ENCODE results near the gene ADRA1B.
"Not testable (repeated sequence)": the region's sequence is repeated elsewhere in the genome, so short reads cannot be mapped to it uniquely, and the experiment has no call there.

Gene ADRA1B

DNA sequence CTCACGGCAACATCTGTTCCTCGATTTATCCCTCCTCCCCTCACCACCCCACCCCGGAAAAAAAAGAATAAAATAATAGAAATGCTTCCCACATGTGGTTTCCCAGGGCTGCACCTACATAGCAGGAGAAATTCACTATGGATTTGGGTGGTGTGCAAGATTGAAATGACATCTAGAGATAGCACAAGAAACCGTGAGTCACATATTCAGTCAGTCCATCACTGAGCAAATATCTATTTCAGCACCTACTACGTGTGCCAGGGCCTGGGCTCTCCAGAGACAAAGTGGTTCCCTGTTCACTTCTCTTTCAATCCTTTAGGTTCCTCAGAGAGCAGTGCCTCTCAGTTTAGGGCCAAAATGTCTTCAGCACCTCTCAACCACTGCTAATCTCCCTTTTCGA, 47.7 kb downstream of the ADRA1B start:
- no peaks in the 10 kb centered on the region for H3K9me3 ChIP-seq (ENCODE audit: insufficient read depth, low read length)
- no peak overlapping the region for H2AFZ ChIP-seq (ENCODE audit: low read depth, low read length, severe bottlenecking)
- H3K36me3 ChIP-seq (ENCODE audit: low read length) = no peaks in the 10 kb centered on the region
- no peaks in the 10 kb centered on the region for H3F3A ChIP-seq (ENCODE audit: insufficient read depth)
- no peaks in the 10 kb centered on the region for H3K79me2 ChIP-seq (ENCODE audit: insufficient read depth, low read length)
- no peak overlapping the region for H3K27ac ChIP-seq (ENCODE audit: low read depth, low read length)
- no peak overlapping the region for H3K4me3 ChIP-seq (ENCODE audit: insufficient read depth, low read length, poor library complexity, severe bottlenecking)
- H3K27me3 ChIP-seq (ENCODE audit: low read length) = no peaks in the 10 kb centered on the region
- no peaks in the 10 kb centered on the region for H3K9me2 ChIP-seq (replicated peaks; ENCODE audit: insufficient read depth, low read length)
- H3K4me2 ChIP-seq (ENCODE audit: low read depth, low read length, poor library complexity, severe bottlenecking) = no peak overlapping the region
- TF ChIP-seq, protein P1, sequence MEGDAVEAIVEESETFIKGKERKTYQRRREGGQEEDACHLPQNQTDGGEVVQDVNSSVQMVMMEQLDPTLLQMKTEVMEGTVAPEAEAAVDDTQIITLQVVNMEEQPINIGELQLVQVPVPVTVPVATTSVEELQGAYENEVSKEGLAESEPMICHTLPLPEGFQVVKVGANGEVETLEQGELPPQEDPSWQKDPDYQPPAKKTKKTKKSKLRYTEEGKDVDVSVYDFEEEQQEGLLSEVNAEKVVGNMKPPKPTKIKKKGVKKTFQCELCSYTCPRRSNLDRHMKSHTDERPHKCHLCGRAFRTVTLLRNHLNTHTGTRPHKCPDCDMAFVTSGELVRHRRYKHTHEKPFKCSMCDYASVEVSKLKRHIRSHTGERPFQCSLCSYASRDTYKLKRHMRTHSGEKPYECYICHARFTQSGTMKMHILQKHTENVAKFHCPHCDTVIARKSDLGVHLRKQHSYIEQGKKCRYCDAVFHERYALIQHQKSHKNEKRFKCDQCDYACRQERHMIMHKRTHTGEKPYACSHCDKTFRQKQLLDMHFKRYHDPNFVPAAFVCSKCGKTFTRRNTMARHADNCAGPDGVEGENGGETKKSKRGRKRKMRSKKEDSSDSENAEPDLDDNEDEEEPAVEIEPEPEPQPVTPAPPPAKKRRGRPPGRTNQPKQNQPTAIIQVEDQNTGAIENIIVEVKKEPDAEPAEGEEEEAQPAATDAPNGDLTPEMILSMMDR (IDR thresholded peaks at IDR 0.05; ENCODE audit: insufficient read depth, low read length, poor library complexity, severe bottlenecking) = no peak
- no peak for TF ChIP-seq EZH2phosphoT487 (conservative IDR thresholded peaks at IDR 0.05; ENCODE audit: low read length)
- H3K9ac ChIP-seq (ENCODE audit: low read length) = no peak overlapping the region
- H4K20me1 ChIP-seq (ENCODE audit: low read depth, low read length) = no peaks in the 10 kb centered on the region

DNA sequence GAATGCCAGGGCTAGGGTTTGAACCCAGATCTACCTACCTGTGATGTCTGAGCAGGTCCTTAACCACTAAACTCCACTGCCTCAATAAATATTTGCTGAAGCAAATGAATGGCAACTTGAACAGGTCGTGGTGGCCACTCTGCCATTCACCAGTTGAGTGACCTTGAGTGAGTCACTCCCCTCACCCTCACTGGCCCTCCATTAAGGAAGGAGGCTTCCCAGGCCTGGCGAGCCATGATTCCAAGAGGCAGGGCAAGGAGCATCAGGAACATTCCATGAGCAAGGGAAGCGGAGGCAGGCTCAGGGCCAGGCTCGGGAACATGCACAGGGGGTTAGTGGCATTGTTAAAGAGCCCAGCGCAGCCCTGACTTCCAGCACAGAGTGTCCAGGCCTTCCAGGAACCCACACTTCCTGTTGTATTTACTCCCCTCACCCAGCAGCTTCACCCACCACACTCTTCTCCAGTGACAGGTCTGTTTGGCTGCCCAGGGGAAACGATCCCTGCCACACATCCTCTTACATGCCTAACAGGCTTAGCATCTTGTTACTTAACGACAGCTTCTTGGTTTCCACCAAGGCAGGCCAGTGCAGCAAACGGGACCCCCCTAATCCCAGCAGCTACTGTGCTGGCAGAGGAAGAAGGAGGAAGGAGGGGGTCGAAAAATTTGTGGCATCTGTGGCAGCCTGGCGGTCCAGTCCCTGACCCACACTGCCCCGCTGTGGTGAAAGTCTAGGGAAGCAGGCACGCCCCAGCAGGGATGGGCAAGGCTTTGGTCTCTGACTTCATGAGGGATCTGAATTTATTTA, 49.0 kb downstream of the ADRA1B start:
- Histone ChIP-seq H3K79me2 (ENCODE audit: insufficient read depth, low read length) (no peaks in the 10 kb centered on the region), H3K27ac (ENCODE audit: low read depth, low read length) (no peak overlapping the region), H3K9me3 (ENCODE audit: insufficient read depth, low read length) (no peaks in the 10 kb centered on the region), H3K9ac (ENCODE audit: low read length) (no peak overlapping the region), H3K4me3 (ENCODE audit: insufficient read depth, low read length, poor library complexity, severe bottlenecking) (no peak overlapping the region), H3K4me2 (ENCODE audit: low read depth, low read length, poor library complexity, severe bottlenecking) (no peak overlapping the region), H3K27me3 (ENCODE audit: low read length) (no peaks in the 10 kb centered on the region), H4K20me1 (ENCODE audit: low read depth, low read length) (no peaks in the 10 kb centered on the region), H3F3A (ENCODE audit: insufficient read depth) (no peaks in the 10 kb centered on the region), H3K36me3 (ENCODE audit: low read length) (no peaks in the 10 kb centered on the region), H3K9me2 (replicated peaks; ENCODE audit: insufficient read depth, low read length) (no peaks in the 10 kb centered on the region), H2AFZ (ENCODE audit: low read depth, low read length, severe bottlenecking) (no peak overlapping the region)
- TF ChIP-seq, protein P1 (IDR thresholded peaks at IDR 0.05; ENCODE audit: insufficient read depth, low read length, poor library complexity, severe bottlenecking) = peak; percentile 32
- TF ChIP-seq EZH2phosphoT487 (conservative IDR thresholded peaks at IDR 0.05; ENCODE audit: low read length) = no peak

DNA sequence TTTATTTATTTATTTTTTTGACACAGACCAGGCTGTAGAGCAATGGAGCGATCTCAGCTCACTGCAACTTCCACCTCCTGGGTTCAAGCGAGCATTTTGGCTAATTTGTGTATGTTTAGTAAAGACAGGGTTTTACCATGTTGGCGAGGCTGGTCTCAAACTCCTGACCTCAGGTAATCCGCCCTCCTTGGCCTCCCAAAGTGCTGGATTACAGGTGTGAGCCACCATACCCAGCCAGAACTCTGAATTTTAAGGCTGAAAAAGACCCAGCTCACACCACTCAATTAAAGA, 49.5 kb downstream of the ADRA1B start:
- not testable (repeated sequence) for H3K36me3 ChIP-seq (ENCODE audit: low read length); H2AFZ ChIP-seq (ENCODE audit: low read depth, low read length, severe bottlenecking); H3F3A ChIP-seq (ENCODE audit: insufficient read depth); H3K79me2 ChIP-seq (ENCODE audit: insufficient read depth, low read length); H3K9me3 ChIP-seq (ENCODE audit: insufficient read depth, low read length); H3K4me2 ChIP-seq (ENCODE audit: low read depth, low read length, poor library complexity, severe bottlenecking); H3K4me3 ChIP-seq (ENCODE audit: insufficient read depth, low read length, poor library complexity, severe bottlenecking); H3K9me2 ChIP-seq (replicated peaks; ENCODE audit: insufficient read depth, low read length); H3K27me3 ChIP-seq (ENCODE audit: low read length); H3K27ac ChIP-seq (ENCODE audit: low read depth, low read length); H3K9ac ChIP-seq (ENCODE audit: low read length); H4K20me1 ChIP-seq (ENCODE audit: low read depth, low read length)

DNA sequence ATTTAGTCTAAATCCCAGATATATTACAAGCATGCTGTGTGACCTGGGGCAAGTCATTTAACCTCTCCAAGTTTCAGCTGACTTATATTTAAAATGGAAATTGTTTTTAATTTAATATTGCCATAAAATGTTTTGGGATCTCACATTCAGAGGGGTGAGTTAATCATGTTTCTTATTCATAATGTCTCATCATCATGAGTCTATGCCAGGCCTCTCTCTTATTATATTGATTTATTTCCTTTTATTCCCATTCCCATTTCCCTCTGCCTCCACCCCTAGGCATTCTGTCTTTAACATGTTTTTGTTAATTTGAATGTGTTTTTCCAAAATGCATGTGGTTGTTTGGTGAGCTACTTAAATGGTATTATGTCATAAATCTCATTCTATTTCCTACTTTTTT, 53.7 kb downstream of the ADRA1B start:
- H3K4me2 ChIP-seq (ENCODE audit: low read depth, low read length, poor library complexity, severe bottlenecking) = no peak overlapping the region
- H3K36me3 ChIP-seq (ENCODE audit: low read length) = no peaks in the 10 kb centered on the region
- no peaks in the 10 kb centered on the region for H3F3A ChIP-seq (ENCODE audit: insufficient read depth)
- no peaks in the 10 kb centered on the region for H4K20me1 ChIP-seq (ENCODE audit: low read depth, low read length)
- H3K4me3 ChIP-seq (ENCODE audit: insufficient read depth, low read length, poor library complexity, severe bottlenecking) = no peak overlapping the region
- H2AFZ ChIP-seq (ENCODE audit: low read depth, low read length, severe bottlenecking) = no peak overlapping the region
- H3K9me3 ChIP-seq (ENCODE audit: insufficient read depth, low read length) = no peaks in the 10 kb centered on the region
- no peaks in the 10 kb centered on the region for H3K79me2 ChIP-seq (ENCODE audit: insufficient read depth, low read length)
- H3K9me2 ChIP-seq (replicated peaks; ENCODE audit: insufficient read depth, low read length) = no peaks in the 10 kb centered on the region
- H3K27me3 ChIP-seq (ENCODE audit: low read length) = no peaks in the 10 kb centered on the region
- no peak overlapping the region for H3K27ac ChIP-seq (ENCODE audit: low read depth, low read length)
- no peak overlapping the region for H3K9ac ChIP-seq (ENCODE audit: low read length)
- no peak for TF ChIP-seq EZH2phosphoT487 (conservative IDR thresholded peaks at IDR 0.05; ENCODE audit: low read length)
- TF ChIP-seq, protein P1 (IDR thresholded peaks at IDR 0.05; ENCODE audit: insufficient read depth, low read length, poor library complexity, severe bottlenecking) = no peak

Data from SU-DHL-6 (cell line).